ENCODE results near the gene SLC25A25. TPM values are rescaled to one million over a fixed set of nuclear protein-coding genes. Genes with fewer than 3 reads are reported as not detected.
"Not testable (repeated sequence)": the region's sequence is repeated elsewhere in the genome, so short reads cannot be mapped to it uniquely, and the experiment has no call there.

SLC25A25 gene
- 11.5 TPM for polyA plus RNA-seq (2013, experiment 1 of 2; ENCODE audit: insufficient read length)
- polyA plus RNA-seq (2013, experiment 2 of 2; ENCODE audit: insufficient read length): 13.5 TPM

DNA sequence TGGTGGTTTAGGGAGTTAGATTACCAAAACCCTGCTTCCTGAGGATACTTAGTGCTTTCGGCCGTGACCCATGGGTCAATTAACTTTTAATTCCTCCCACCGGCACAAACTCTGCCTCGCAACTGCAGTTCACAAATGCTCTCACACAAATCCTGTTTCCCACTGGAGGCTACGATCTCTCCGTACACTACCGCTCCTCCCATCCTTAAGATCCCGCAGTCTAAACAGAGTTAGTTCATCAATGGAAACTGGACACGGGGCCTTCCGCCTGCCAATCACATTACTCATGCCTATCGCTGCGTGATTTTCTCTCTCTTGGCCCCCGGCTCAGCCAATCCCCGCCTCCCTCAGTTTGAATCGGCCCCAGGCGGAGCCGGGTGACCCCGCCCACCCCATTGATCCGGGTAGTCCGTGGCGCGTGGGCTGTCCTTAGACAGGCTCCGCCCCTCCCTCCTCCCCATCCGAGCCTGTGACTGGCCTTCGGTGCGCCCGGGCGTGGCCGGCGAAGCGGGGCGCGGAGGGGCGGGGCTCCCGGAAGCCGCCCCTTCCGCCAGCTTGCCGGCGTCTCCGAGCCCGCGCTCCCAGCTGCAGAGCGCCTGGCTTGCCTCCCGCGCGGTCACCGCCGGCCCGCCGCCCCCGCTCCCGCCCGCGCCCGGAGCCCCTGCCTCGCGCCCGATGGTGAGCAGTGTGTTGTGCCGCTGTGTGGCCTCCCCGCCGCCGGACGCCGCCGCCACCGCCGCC, at the start of gene SLC25A25:
SLC25A25 (plus strand) TSS at position 588 of the 741 bp plus-strand sequence; CDS start at position 676, 88 bp downstream.
- peak; percentile 99 for DNase-seq

DNA sequence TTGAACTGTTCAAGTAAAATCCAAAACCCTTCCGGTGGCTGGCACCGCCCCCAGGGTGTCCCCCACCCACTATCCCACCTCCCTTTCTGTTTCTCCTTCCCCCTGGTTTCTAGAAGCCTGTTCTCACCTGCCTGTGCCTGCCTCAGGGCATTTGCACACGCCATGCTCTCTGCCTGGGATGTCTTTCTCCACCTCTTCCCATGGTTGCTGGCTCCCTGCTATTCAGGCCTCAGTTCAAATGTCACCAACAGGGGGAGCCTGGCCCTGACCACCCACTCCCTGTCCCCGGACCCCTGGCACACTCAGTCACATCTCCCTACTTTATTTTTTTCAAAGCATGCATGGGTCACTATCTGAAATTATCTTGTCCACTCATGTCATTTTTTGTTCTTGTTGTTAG, 47.3 kb upstream of the SLC25A25 start:
- no peak for DNase-seq

DNA sequence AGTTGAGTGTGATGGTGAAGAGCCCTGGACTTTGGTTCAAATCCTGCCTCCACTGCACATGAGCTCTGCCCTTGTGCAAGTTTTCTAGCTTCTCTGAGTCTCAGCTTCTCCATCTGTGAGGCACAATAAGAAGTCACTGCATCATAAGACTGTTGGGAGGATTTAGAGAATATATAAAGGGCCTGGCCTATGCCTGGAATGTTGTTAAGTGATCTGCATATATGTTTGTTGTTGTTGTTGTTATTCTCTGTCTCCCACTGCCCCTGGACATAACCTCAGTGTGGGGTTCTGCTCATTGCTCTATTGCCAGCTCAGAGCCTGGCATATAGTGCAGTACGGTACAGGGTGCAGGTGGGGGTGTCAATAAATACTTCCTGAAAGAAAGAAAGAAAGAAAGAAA, 46.9 kb upstream of the SLC25A25 start:
- no peak for DNase-seq

DNA sequence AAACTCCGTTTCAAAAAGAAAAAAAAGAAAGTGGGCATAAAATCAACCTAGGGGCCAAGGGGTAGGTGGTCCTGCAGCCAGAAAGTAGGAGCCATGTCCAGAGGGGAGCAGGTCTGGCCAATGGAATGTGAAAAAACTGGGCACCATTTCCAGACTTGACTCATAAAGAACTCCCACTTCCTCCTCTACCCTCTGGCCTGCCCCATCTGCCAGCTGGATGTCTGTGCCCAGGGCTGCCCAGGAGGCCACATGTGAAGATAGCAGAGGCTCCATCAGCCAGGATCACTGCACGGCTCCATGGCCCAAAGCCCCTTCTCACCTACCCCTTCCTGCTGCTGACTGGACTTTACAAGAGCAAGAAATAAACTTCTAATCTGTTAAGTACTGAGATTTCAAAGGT, 45.1 kb upstream of the SLC25A25 start:
- no peak for DNase-seq

DNA sequence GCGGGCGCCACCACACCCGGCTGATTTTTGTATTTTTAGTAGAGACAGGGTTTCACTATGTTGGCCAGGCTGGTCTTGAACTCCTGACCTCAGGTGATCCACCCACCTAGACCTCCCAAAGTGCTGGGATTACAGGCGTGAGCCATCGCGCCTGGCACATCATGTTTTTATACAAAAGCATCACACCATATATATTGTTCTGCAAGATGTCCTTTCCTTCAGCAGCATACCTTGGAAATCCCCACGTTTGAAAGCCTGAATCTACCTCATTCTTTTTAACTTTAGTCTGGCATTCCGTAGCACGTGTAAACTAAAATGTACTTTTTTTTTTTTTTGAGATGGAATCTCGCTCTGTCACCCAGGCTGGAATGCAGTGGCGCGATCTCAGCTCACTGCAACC, 44.4 kb upstream of the SLC25A25 start:
- not testable (repeated sequence) for DNase-seq

DNA sequence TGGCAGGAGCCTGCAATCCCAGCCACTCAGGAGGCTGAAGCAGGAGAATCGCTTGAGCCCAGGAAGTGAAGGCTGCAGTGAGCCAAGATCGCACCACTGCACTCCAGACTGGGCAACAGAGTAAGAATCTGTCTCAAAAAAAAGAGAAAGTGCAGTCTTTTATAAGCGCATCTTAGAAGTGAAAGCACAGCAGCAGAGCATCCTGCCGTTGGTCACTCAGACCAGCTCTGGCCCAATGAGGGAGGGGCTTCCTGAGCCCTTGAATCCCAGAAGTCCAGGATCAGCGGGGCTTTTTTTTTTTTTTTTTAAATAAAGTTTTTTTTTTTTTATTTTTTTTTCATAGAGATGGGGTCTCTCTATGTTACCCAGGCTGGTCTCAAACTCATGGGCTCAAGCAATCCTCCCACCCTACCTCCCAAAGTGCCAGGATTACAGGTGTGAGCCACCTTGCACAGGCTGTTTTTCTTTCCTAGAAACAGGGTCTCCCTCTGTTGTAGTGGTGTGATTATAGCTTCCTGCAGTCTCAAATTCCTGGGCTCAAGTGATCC, 43.2 kb upstream of the SLC25A25 start:
- no peak for DNase-seq

DNA sequence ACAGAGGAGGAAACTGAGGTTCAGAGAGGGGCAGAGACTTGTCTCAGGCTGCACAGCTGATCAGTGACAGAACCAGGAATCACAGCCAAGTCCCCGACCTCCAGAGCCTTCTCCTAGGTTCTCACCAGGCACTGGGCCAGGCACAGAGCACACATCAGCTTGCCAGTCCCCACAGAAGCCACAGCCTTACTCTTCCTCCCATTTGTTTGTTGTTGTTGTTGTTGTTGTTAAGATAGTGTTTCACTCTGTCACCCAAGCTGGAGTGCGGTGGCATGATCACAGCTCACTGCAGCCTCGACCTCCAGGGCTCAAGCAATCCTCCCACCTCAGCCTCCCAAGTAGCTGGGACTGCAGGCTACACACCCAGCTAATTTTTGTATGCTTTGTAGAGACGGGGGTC, 42.3 kb upstream of the SLC25A25 start:
- no peak for DNase-seq

DNA sequence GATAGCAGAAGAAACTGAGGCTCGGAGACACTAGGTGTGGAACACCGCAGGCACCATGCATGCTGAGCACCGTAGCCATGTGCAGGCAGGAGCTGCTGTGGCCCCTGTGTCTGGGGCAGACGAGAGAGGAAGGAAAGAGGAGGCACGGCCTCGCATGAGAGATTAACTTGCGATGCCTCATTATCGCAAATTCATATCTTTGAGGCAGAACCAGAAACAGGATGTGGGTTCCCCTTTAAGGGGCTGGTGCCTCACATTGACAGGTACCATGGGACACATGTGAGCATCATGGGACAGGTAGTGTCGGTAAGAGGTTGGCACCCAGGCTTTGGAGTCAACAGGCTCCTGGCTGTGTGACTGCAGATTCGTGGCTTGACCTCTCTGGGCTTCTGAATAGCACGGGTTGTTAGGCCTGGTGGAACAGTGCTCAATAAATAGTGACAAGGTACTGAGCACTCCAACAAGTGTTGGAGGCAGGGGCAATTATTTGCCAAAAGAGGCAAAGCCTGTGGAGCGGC, 41.7 kb upstream of the SLC25A25 start:
- DNase-seq: no peak

DNA sequence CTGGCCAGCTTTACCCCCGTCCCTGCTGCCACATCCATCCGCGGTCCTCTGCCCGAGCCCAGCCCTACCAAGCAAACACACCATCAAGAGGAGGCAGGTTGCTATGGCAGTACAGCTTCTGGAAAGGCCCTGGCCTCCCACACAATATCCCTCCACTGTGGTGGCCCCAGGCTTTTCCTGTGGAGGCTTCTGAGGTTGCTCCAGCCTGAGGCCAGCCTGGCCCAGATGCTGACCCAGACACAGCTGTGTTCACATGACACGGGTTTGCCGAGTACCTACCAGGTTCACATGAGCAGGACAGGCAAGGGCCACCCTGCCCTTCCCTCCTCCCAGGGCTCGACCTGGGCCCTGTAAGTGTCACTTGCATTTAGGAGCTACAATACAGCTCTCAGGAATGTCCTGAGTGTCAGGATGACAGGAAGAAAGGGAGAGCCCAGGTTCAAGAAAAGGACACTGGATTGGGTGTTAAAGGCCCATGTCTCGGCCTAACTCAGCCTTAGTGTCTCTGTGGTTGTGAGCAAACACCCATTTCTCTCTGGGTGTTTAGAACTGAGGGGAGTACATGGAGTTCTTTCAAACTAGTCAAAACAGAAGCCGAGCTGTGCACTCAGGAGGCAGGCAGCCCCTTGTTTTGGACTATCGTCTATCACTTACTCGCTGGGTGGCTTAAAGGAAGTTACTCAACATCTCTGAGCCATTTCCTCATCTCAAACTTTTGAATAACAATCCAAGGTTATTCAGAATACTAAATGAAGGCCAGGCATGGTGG, 41.1 kb upstream of the SLC25A25 start:
- no peak for DNase-seq

DNA sequence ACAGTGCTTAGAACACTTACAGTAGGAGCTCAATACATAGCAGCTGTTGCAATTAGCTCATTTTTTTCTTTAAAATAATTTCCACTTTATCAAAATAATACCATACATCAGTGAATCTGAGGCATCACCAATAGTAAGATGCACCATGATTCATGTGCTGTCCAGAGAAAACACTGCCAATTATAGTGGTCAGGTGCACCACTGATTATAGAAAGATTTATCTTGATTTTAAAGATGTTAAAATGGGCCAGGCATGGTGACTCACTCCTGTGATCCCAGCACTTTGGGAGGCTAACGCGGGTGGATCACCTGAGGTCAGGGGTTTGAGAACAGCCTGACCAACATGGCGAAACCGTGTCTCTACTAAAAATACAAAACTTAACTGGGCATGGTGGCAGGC, 40.3 kb upstream of the SLC25A25 start:
- no peak for DNase-seq

DNA sequence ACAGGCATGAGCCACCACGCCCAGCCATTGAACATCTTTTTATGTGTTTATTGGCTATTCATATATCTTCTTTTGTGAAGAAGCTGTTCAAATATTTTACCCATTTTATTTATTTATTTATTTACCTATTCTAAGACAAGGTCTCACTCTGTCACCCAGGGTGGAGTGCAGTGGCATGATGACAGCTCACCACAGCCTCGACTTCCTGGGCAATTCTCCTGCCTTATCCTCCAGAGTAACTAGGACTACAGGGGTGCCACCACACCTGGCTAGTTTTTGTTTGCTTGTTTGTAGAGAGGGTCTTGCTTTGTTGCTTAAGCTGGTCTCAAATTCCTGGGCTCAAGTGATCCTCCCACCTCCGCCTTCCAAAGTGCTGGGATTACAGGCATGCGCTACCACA, 34.4 kb upstream of the SLC25A25 start:
- no peak for DNase-seq

DNA sequence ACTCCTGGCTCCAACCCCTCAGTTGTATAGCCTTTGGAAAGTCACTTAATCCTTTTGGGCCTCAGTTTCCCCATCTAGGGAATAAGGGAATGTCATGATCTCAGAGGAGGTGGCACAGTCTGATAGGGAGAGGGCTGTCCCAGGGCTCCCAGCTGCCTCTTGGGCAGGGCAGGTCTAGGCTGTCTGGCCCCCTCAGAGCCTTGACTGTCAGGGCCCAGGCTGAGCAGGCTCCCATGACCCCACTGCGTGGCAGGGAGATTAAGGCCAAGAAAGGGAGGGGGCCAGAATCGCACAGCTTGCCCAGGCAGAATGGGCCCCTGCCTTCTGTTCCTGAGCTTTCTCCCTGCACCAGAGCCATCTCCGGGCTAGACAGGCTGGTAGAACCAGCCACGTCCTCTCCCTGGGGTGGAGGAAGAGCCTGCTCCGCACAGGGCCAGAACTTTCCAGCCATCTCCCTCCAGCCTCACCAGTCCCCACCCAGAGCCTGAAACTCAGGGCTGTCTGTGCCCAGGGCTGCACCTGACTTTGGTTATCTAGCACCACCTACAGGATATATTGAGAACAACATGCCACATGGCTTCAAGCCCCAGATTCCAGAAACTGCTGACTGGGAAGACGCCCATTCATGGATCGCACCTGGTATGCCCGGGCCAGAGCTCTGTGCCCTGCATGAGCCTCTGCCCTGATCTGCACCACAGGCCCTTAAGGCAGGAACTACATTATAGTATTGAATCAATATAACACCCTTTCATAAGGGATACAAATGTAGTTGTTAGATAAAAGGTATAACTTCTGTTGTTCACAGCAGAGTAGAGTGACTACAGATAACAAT, 33.0 kb upstream of the SLC25A25 start:
- DNase-seq: peak; percentile 75

DNA sequence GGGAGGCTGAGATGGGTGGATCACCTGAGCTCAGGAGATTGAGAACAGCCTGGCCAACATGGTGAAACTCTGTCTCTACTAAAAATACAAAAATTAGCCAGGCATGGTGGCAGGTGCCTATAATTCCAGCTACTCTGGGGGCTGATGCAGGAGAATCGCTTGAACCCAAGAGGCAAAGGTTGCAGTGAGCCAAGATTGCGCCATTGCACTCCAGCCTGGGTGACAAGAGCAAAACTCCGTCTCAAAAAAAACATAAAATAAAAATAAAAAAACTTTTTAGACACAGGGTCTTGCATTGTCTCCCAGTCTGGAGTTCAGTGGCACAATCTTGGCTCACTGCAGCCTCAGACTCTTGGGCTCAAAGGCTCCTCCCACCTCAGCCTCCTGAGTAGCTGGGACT, 31.5 kb upstream of the SLC25A25 start:
- DNase-seq: not testable (repeated sequence)

DNA sequence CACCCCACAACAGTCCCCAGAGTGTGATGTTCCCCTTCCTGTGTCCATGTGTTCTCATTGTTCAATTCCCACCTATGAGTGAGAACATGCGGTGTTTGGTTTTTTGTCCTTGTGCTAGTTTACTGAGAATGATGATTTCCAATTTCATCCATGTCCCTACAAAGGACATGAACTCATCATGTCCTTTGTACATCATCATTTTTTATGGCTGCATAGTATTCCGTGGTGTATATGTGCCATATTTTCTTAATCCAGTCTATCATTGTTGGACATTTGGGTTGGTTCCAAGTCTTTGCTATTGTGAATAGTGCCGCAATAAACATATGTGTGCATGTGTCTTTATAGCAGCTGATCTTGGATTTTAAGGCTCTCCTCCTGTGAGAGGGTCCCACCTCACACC, 27.2 kb upstream of the SLC25A25 start:
- not testable (repeated sequence) for DNase-seq

DNA sequence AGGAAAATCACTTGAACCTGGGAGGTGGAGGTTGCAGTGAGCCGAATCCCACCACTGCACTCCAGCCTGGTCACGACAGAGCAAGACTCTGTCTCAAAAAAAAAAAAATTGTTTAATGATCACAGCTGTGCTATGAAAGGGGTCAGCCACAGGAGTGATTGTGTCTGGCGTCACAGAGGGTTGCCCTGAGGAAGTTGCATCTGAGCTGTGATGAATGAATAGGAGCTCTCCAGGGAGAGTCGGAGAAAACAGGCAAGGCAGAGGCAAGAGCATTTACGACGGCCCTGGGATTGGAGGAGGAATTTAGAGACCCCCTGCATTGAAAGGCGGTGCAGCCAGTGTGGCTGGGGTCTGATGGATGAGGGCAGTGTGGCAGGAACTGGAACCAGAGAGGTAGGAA, 26.0 kb upstream of the SLC25A25 start:
- DNase-seq: no peak

DNA sequence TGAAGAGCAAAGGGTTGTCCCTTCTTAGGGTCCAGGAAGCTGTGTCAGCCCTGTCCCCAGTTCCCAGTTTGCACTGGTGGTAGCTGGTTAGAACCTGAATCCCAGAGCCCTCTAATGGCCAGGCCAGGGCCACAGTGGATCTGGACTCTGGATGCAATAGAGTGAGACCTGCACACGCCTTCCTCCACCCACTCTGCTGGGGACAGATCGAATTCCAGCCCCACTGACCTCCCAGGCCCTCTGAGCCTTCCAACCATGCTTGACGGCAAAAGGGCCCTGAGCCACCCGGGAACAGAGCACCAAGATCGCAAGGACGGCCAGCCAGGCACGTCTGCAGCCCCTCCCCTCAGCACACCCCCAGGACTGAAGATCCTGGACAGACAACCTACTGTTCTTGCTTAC, 24.6 kb upstream of the SLC25A25 start:
- no peak for DNase-seq

DNA sequence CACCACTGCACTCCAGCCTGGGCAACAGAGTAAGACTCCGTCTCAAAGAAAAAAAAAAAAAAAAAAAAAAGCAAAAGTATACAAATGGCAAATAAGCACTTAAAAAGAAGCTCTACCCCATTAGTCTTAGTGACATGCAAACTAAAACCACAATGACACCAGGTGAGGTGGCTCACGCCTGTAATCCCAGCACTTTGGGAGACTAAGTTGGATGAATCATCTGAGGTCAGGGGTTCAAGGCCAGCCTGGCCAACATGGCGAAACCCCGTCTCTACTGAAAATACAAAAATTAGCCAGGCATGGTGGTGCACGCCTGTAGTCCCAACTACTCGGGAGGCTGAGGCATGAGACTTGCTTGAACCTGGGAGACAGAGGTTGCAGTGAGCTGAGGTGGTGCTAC, 22.6 kb upstream of the SLC25A25 start:
- DNase-seq: not testable (repeated sequence)

DNA sequence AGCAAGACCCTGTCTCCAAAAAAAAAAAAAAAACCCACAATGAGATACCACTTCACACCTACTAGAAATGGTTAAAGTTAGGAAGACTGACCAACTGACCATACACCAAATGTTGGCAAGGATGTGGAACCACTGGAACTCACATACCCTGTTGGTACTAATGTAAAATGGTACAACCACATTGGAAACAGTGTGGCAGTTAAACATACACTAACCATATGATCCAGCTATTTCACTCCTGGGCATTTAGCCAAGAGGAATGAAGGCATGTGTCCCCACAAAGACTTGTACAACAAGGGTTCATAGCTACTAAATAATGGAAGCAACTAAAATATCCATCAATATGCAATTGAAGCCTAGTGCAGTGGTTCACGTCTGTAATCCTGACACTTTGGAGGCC, 22.2 kb upstream of the SLC25A25 start:
- peak; percentile 62 for DNase-seq

DNA sequence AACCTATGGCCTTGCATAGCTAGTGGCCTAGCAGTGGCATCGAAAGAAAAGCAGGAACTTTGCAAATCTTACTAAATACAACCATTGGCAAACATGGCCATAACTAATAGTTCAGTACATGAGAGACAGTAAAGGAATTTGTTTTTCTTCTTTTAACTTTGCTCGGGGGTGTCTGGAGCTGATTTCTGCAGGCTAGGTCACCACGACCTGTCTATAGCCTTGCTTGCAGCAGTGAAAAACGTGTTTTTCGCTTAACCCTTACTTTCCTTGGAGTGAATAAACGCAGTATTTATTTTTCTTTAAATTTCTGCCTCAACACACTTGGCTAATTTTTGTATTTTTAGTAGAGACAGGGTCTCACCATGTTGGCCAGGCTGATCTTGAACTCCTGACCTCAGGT, 20.8 kb upstream of the SLC25A25 start:
- no peak for DNase-seq

DNA sequence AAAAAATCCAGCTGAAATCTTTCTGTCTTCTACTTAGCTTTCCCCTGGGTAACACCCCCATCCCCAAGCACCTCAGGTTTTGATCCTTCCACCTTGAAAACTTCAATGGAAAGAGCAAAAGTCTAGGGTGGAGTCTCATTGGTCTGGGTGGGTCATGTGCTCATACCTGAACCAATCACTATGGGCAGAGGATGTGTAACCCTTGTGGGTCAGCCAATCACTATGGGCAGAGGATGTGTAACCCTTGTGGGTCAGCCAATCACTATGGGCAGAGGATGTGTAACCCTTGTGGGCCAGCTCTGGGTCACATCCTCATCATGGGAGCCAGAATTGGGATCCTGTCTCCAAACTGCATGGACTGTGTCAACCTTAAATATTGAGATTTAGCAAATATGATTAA, 19.4 kb upstream of the SLC25A25 start:
- DNase-seq: no peak

DNA sequence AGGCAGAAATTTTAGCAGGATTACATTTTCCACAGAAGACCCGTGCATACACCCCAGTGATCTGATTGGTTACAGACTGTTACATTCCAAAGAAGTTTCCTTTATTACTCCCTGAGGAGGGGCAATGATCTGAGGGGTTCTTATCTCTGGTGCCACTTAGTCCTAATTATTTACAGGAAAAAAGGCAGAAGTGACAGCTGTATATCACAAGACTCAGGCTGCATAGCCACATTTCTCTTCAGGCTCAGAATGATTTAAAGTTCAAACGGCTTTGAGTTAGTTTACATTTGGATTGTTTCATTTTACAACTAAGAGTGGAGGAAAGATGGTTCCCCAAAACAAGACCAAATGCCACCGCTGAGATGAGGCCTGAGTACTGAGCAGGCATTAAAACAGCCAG, 18.2 kb upstream of the SLC25A25 start:
- DNase-seq: no peak

DNA sequence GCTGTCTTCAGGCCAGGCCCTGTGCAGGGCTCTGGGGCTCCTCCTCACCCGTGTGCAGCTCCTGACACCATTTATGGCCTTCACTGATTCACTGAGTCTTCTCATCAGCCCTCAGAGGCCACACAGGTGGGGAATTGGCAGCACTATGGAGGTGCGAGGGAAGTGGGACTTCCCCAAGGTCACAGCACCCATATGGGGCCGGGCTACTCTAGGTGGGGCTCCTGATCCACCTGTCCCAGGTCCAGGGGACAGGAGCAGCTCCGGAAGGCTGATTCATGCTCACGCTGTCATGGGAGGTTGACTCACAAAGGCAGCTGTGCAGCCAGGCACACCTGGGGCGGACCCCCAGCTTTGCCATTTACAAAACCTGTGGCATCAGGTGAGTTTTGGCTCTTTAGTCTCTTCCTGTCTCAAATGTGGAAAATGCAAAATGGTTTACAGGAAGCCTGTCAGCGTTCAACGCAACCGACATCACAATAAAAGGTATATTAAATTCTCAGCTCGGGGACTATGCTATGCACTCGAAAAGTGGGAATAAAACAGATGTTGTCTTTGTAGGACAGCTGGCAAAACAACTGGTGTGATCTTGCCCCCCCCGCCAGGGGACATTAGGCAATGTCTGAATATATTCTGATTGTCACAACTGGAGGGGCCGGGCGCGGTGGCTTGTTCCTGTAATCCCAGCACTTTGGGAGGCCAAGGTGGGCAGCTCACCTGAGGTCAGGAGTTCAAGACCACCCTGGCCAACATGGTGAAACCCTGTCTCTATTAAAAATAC, 15.9 kb upstream of the SLC25A25 start:
- DNase-seq: no peak
